Measurements from ENCODE around the gene CHRNA1.

The CHRNA1 gene

GRCh38 chr2:174764280-174765255 lies at the start of gene CHRNA1:
CHRNA1 (minus strand) TSS chr2:174764472; CDS start chr2:174764394, 78 bp downstream.
- H3K9me2 ChIP-seq (ENCODE audit: low read depth, low read length): no peaks in the 10 kb centered on the region
- no peak within 1 kb of the TSS for H2AFZ ChIP-seq (ENCODE audit: low read length)
- H3K27ac ChIP-seq (ENCODE audit: low read depth, low read length, poor library complexity, severe bottlenecking): no peak within 1 kb of the TSS
- H3K4me1 ChIP-seq (ENCODE audit: insufficient read depth, low read length, severe bottlenecking): peaks cover 9% of the 10 kb centered on the region
- no peaks in the 10 kb centered on the region for H3K36me3 ChIP-seq (ENCODE audit: insufficient read depth, low read length)
- TF ChIP-seq, protein P1, sequence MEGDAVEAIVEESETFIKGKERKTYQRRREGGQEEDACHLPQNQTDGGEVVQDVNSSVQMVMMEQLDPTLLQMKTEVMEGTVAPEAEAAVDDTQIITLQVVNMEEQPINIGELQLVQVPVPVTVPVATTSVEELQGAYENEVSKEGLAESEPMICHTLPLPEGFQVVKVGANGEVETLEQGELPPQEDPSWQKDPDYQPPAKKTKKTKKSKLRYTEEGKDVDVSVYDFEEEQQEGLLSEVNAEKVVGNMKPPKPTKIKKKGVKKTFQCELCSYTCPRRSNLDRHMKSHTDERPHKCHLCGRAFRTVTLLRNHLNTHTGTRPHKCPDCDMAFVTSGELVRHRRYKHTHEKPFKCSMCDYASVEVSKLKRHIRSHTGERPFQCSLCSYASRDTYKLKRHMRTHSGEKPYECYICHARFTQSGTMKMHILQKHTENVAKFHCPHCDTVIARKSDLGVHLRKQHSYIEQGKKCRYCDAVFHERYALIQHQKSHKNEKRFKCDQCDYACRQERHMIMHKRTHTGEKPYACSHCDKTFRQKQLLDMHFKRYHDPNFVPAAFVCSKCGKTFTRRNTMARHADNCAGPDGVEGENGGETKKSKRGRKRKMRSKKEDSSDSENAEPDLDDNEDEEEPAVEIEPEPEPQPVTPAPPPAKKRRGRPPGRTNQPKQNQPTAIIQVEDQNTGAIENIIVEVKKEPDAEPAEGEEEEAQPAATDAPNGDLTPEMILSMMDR (IDR thresholded peaks at IDR 0.05; ENCODE audit: low read length): no peak
- TF ChIP-seq EZH2 (IDR thresholded peaks at IDR 0.05; ENCODE audit: borderline replicate concordance, low read length): no peak
- H3K4me2 ChIP-seq (ENCODE audit: low read length): no peak within 1 kb of the TSS
- H3K27me3 ChIP-seq (ENCODE audit: insufficient read depth, low read length): no peaks in the 10 kb centered on the region
- H3F3A ChIP-seq (ENCODE audit: insufficient read depth, low read length): no peaks in the 10 kb centered on the region
- H4K20me1 ChIP-seq (ENCODE audit: insufficient read depth, low read length): no peaks in the 10 kb centered on the region
- H3K4me3 ChIP-seq (ENCODE audit: low read depth, low read length, poor library complexity, severe bottlenecking): no peak within 1 kb of the TSS
- no peak within 1 kb of the TSS for H3K9ac ChIP-seq (ENCODE audit: low read length)
- H3K79me2 ChIP-seq (ENCODE audit: insufficient read depth, low read length): no peaks in the 10 kb centered on the region
- H3K9me3 ChIP-seq (ENCODE audit: low read length): no peaks in the 10 kb centered on the region

DNA sequence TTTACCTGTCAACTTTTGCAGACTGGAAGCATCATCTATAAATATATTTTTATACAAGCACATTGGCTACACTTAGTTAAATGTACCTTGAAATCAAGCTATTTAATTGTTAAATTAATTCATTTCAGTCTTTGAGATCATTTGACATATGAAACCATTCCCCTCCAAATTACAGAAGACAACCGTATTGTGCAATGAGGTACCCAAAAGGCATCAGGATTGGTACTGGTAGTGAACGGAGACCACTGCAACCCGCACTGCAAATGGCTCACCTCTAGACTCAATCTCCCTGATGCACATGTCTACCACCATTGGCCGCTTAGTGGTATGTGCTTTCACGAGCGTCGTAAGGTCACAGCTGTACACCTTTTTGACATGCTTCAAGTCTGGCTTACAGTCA lies 47.8 kb upstream of the CHRNA1 start:
- Histone ChIP-seq H3K9me2 (ENCODE audit: low read depth, low read length) (no peaks in the 10 kb centered on the region), H3K79me2 (ENCODE audit: insufficient read depth, low read length) (no peaks in the 10 kb centered on the region), H3K27ac (ENCODE audit: low read depth, low read length, poor library complexity, severe bottlenecking) (no peak overlapping the region), H3F3A (ENCODE audit: insufficient read depth, low read length) (no peaks in the 10 kb centered on the region), H4K20me1 (ENCODE audit: insufficient read depth, low read length) (no peaks in the 10 kb centered on the region), H2AFZ (ENCODE audit: low read length) (no peak overlapping the region), H3K36me3 (ENCODE audit: insufficient read depth, low read length) (no peaks in the 10 kb centered on the region), H3K4me2 (ENCODE audit: low read length) (no peak overlapping the region), H3K27me3 (ENCODE audit: insufficient read depth, low read length) (no peaks in the 10 kb centered on the region), H3K9me3 (ENCODE audit: low read length) (no peaks in the 10 kb centered on the region), H3K4me3 (ENCODE audit: low read depth, low read length, poor library complexity, severe bottlenecking) (no peak overlapping the region), H3K9ac (ENCODE audit: low read length) (no peak overlapping the region), H3K4me1 (ENCODE audit: insufficient read depth, low read length, severe bottlenecking) (no peaks in the 10 kb centered on the region)
- TF ChIP-seq, protein P1 (IDR thresholded peaks at IDR 0.05; ENCODE audit: low read length): no peak
- no peak for TF ChIP-seq EZH2 (IDR thresholded peaks at IDR 0.05; ENCODE audit: borderline replicate concordance, low read length)

- Histone ChIP-seq H3K79me2 (ENCODE audit: insufficient read depth, low read length) (no peaks in the 10 kb centered on the region), H3F3A (ENCODE audit: insufficient read depth, low read length) (no peaks in the 10 kb centered on the region), H3K4me2 (ENCODE audit: low read length) (no peak overlapping the region), H4K20me1 (ENCODE audit: insufficient read depth, low read length) (no peaks in the 10 kb centered on the region), H3K4me3 (ENCODE audit: low read depth, low read length, poor library complexity, severe bottlenecking) (no peak overlapping the region), H3K9ac (ENCODE audit: low read length) (no peak overlapping the region), H2AFZ (ENCODE audit: low read length) (no peak overlapping the region), H3K27me3 (ENCODE audit: insufficient read depth, low read length) (no peaks in the 10 kb centered on the region; the same call in 1 of the 2 replicates), H3K4me1 (ENCODE audit: insufficient read depth, low read length, severe bottlenecking) (no peaks in the 10 kb centered on the region), H3K36me3 (ENCODE audit: insufficient read depth, low read length) (no peaks in the 10 kb centered on the region), H3K27ac (ENCODE audit: low read depth, low read length, poor library complexity, severe bottlenecking) (no peak overlapping the region), H3K9me3 (ENCODE audit: low read length) (no peaks in the 10 kb centered on the region), H3K9me2 (ENCODE audit: low read depth, low read length) (no peaks in the 10 kb centered on the region)
- TF ChIP-seq, protein P1 (IDR thresholded peaks at IDR 0.05; ENCODE audit: low read length): no peak
- TF ChIP-seq EZH2 (IDR thresholded peaks at IDR 0.05; ENCODE audit: borderline replicate concordance, low read length): no peak
Measured at GRCh38 chr2:174807931-174808330, 43.7 kb upstream of the CHRNA1 start.

Measured in OCI-LY1 (cell line).